ENCODE data around the gene ZNF492.

The ZNF492 gene

GRCh38 chr19:22617614-22618320, 16.4 kb upstream of the ZNF492 start:
- WGBS, 2 experiments: 87 to 89% methylated on average over 44 of the region's 44 CpGs
- H3K27me3 ChIP-seq (ENCODE audit: control insufficient read depth, insufficient read depth, low read length, poor library complexity, severe bottlenecking): no peaks in the 10 kb centered on the region
- no peak overlapping the region for H3K4me3 ChIP-seq (ENCODE audit: insufficient read depth, low read depth, low read length)
- H3K9me3 ChIP-seq (ENCODE audit: control insufficient read depth, low read length): peaks cover 5% of the 10 kb centered on the region
- no peak overlapping the region for H3K27ac ChIP-seq (ENCODE audit: insufficient read depth, low read depth, low read length, poor library complexity, severe bottlenecking)
- no peaks in the 10 kb centered on the region for H3K4me1 ChIP-seq (ENCODE audit: control insufficient read depth, insufficient read depth, low read length)
- no peaks in the 10 kb centered on the region for H3K36me3 ChIP-seq (ENCODE audit: control insufficient read depth, insufficient read depth, low read length)

GRCh38 chr19:22619371-22619770, 14.8 kb upstream of the ZNF492 start:
- Histone ChIP-seq H3K27me3 (ENCODE audit: control insufficient read depth, insufficient read depth, low read length, poor library complexity, severe bottlenecking) (no peaks in the 10 kb centered on the region), H3K4me3 (ENCODE audit: insufficient read depth, low read depth, low read length) (no peak overlapping the region), H3K4me1 (ENCODE audit: control insufficient read depth, insufficient read depth, low read length) (no peaks in the 10 kb centered on the region), H3K9me3 (ENCODE audit: control insufficient read depth, low read length) (peaks cover 5% of the 10 kb centered on the region), H3K27ac (ENCODE audit: insufficient read depth, low read depth, low read length, poor library complexity, severe bottlenecking) (no peak overlapping the region), H3K36me3 (ENCODE audit: control insufficient read depth, insufficient read depth, low read length) (no peaks in the 10 kb centered on the region)
- 80 to 81% methylated on average over 4 of the region's 4 CpGs for WGBS, 2 experiments

GRCh38 chr19:22619932-22620331, 14.2 kb upstream of the ZNF492 start:
- Histone ChIP-seq H3K4me1 (ENCODE audit: control insufficient read depth, insufficient read depth, low read length) (no peaks in the 10 kb centered on the region), H3K36me3 (ENCODE audit: control insufficient read depth, insufficient read depth, low read length) (no peaks in the 10 kb centered on the region), H3K27me3 (ENCODE audit: control insufficient read depth, insufficient read depth, low read length, poor library complexity, severe bottlenecking) (no peaks in the 10 kb centered on the region), H3K4me3 (ENCODE audit: insufficient read depth, low read depth, low read length) (no peak overlapping the region), H3K27ac (ENCODE audit: insufficient read depth, low read depth, low read length, poor library complexity, severe bottlenecking) (no peak overlapping the region), H3K9me3 (ENCODE audit: control insufficient read depth, low read length) (peaks cover 5% of the 10 kb centered on the region)
- WGBS, 2 experiments: 67 to 76% methylated on average over 3 of the region's 3 CpGs

GRCh38 chr19:22620401-22620800, 13.7 kb upstream of the ZNF492 start:
- H3K9me3 ChIP-seq (ENCODE audit: control insufficient read depth, low read length): peaks cover 5% of the 10 kb centered on the region
- H3K27me3 ChIP-seq (ENCODE audit: control insufficient read depth, insufficient read depth, low read length, poor library complexity, severe bottlenecking): no peaks in the 10 kb centered on the region
- H3K4me1 ChIP-seq (ENCODE audit: control insufficient read depth, insufficient read depth, low read length): no peaks in the 10 kb centered on the region
- H3K4me3 ChIP-seq (ENCODE audit: insufficient read depth, low read depth, low read length): no peak overlapping the region
- whole genome bisulfite sequencing, 2 experiments: 71 to 83% methylated on average over 6 of the region's 6 CpGs
- no peak overlapping the region for H3K27ac ChIP-seq (ENCODE audit: insufficient read depth, low read depth, low read length, poor library complexity, severe bottlenecking)
- H3K36me3 ChIP-seq (ENCODE audit: control insufficient read depth, insufficient read depth, low read length): no peaks in the 10 kb centered on the region

GRCh38 chr19:22620912-22621311, 13.2 kb upstream of the ZNF492 start:
- Histone ChIP-seq H3K27me3 (ENCODE audit: control insufficient read depth, insufficient read depth, low read length, poor library complexity, severe bottlenecking) (no peaks in the 10 kb centered on the region), H3K4me1 (ENCODE audit: control insufficient read depth, insufficient read depth, low read length) (no peaks in the 10 kb centered on the region), H3K27ac (ENCODE audit: insufficient read depth, low read depth, low read length, poor library complexity, severe bottlenecking) (no peak overlapping the region), H3K36me3 (ENCODE audit: control insufficient read depth, insufficient read depth, low read length) (no peaks in the 10 kb centered on the region), H3K4me3 (ENCODE audit: insufficient read depth, low read depth, low read length) (no peak overlapping the region), H3K9me3 (ENCODE audit: control insufficient read depth, low read length) (peaks cover 5% of the 10 kb centered on the region)
- 90 to 92% methylated on average over 1 of the region's 1 CpG for WGBS, 2 experiments

- H3K4me3 ChIP-seq (ENCODE audit: insufficient read depth, low read depth, low read length): no peak overlapping the region
- no peaks in the 10 kb centered on the region for H3K36me3 ChIP-seq (ENCODE audit: control insufficient read depth, insufficient read depth, low read length)
- WGBS, 2 experiments: 20 to 24% methylated on average over 1 of the region's 1 CpG
- H3K27ac ChIP-seq (ENCODE audit: insufficient read depth, low read depth, low read length, poor library complexity, severe bottlenecking): no peak overlapping the region
- no peaks in the 10 kb centered on the region for H3K4me1 ChIP-seq (ENCODE audit: control insufficient read depth, insufficient read depth, low read length)
- H3K27me3 ChIP-seq (ENCODE audit: control insufficient read depth, insufficient read depth, low read length, poor library complexity, severe bottlenecking): no peaks in the 10 kb centered on the region
- peaks cover 5% of the 10 kb centered on the region for H3K9me3 ChIP-seq (ENCODE audit: control insufficient read depth, low read length)
Observed at GRCh38 chr19:22622020-22622419, 12.1 kb upstream of the ZNF492 start.

GRCh38 chr19:22622901-22623840, 11.0 kb upstream of the ZNF492 start:
- Histone ChIP-seq H3K27ac (ENCODE audit: insufficient read depth, low read depth, low read length, poor library complexity, severe bottlenecking) (no peak overlapping the region), H3K4me1 (ENCODE audit: control insufficient read depth, insufficient read depth, low read length) (no peaks in the 10 kb centered on the region), H3K27me3 (ENCODE audit: control insufficient read depth, insufficient read depth, low read length, poor library complexity, severe bottlenecking) (no peaks in the 10 kb centered on the region), H3K36me3 (ENCODE audit: control insufficient read depth, insufficient read depth, low read length) (no peaks in the 10 kb centered on the region), H3K4me3 (ENCODE audit: insufficient read depth, low read depth, low read length) (no peak overlapping the region), H3K9me3 (ENCODE audit: control insufficient read depth, low read length) (peaks cover 8% of the 10 kb centered on the region)
- WGBS, 2 experiments: 90 to 91% methylated on average over 71 of the region's 71 CpGs

- H3K36me3 ChIP-seq (ENCODE audit: control insufficient read depth, insufficient read depth, low read length): no peaks in the 10 kb centered on the region
- H3K27me3 ChIP-seq (ENCODE audit: control insufficient read depth, insufficient read depth, low read length, poor library complexity, severe bottlenecking): no peaks in the 10 kb centered on the region
- WGBS, 2 experiments: 89 to 91% methylated on average over 16 of the region's 16 CpGs
- no peak overlapping the region for H3K27ac ChIP-seq (ENCODE audit: insufficient read depth, low read depth, low read length, poor library complexity, severe bottlenecking)
- no peaks in the 10 kb centered on the region for H3K4me1 ChIP-seq (ENCODE audit: control insufficient read depth, insufficient read depth, low read length)
- no peak overlapping the region for H3K4me3 ChIP-seq (ENCODE audit: insufficient read depth, low read depth, low read length)
- peaks cover 8% of the 10 kb centered on the region for H3K9me3 ChIP-seq (ENCODE audit: control insufficient read depth, low read length)
Observed at GRCh38 chr19:22623841-22624221, 10.3 kb upstream of the ZNF492 start.

GRCh38 chr19:22625266-22626035, 8.7 kb upstream of the ZNF492 start:
- peaks cover 8% of the 10 kb centered on the region for H3K9me3 ChIP-seq (ENCODE audit: control insufficient read depth, low read length)
- 72 to 77% methylated on average over 8 of the region's 8 CpGs for WGBS, 2 experiments

GRCh38 chr19:22627526-22627925, 6.6 kb upstream of the ZNF492 start:
- Histone ChIP-seq H3K36me3 (ENCODE audit: control insufficient read depth, insufficient read depth, low read length) (no peaks in the 10 kb centered on the region), H3K9me3 (ENCODE audit: control insufficient read depth, low read length) (peaks cover 5% of the 10 kb centered on the region), H3K4me3 (ENCODE audit: insufficient read depth, low read depth, low read length) (no peak overlapping the region), H3K27ac (ENCODE audit: insufficient read depth, low read depth, low read length, poor library complexity, severe bottlenecking) (no peak overlapping the region), H3K27me3 (ENCODE audit: control insufficient read depth, insufficient read depth, low read length, poor library complexity, severe bottlenecking) (no peaks in the 10 kb centered on the region), H3K4me1 (ENCODE audit: control insufficient read depth, insufficient read depth, low read length) (no peaks in the 10 kb centered on the region)
- 44 to 58% methylated on average over 1 of the region's 1 CpG for WGBS, 2 experiments

More at GRCh38 chr19:22625266-22626035, 8.7 kb upstream of the ZNF492 start:
- Histone ChIP-seq H3K27me3 (ENCODE audit: control insufficient read depth, insufficient read depth, low read length, poor library complexity, severe bottlenecking) (no peaks in the 10 kb centered on the region), H3K27ac (ENCODE audit: insufficient read depth, low read depth, low read length, poor library complexity, severe bottlenecking) (no peak overlapping the region), H3K4me3 (ENCODE audit: insufficient read depth, low read depth, low read length) (no peak overlapping the region), H3K4me1 (ENCODE audit: control insufficient read depth, insufficient read depth, low read length) (no peaks in the 10 kb centered on the region), H3K36me3 (ENCODE audit: control insufficient read depth, insufficient read depth, low read length) (no peaks in the 10 kb centered on the region)

Data from ectodermal cell (in vitro differentiated cells).